Endodermal cell (in vitro differentiated cells): ENCODE results near the gene MBD5. TPM values are rescaled to one million over a fixed set of nuclear protein-coding genes. Genes with fewer than 3 reads are reported as not detected.

ENCODE experiments used
- DNase-seq: peaks from one replicate; pipeline ENCODE4 v3.0.0-alpha.2; 2017
- H3K27ac ChIP-seq: 2 replicates; pipeline ENCODE4 v1.5.1; 2013; ENCODE audit warnings: mild to moderate bottlenecking, low read depth, low read length, moderate library complexity
- H3K27me3 ChIP-seq: 2 replicates; pipeline ENCODE4 v1.6.1; 2013; ENCODE audit warnings: mild to moderate bottlenecking, low read length, moderate library complexity; ENCODE audit not compliant: insufficient read depth, control insufficient read depth, poor library complexity, severe bottlenecking
- H3K36me3 ChIP-seq: 2 replicates; pipeline ENCODE4 v1.7.0; 2013; ENCODE audit warnings: mild to moderate bottlenecking, low read length, moderate library complexity; ENCODE audit not compliant: control insufficient read depth, insufficient read depth
- H3K4me1 ChIP-seq: one replicate; pipeline ENCODE4 v1.7.0; 2013; ENCODE audit warnings: low read length; ENCODE audit not compliant: control insufficient read depth, insufficient read depth
- H3K4me3 ChIP-seq: 2 replicates; pipeline ENCODE4 v1.5.1; 2013; ENCODE audit warnings: mild to moderate bottlenecking, low read length, moderate library complexity
- H3K9ac ChIP-seq: 2 replicates; pipeline ENCODE4 v1.6.1; 2013; ENCODE audit warnings: mild to moderate bottlenecking, low read length, moderate library complexity; ENCODE audit not compliant: poor library complexity, severe bottlenecking; ENCODE audit errors: extremely low read depth
- H3K9me3 ChIP-seq: 2 replicates; pipeline ENCODE4 v1.6.1; 2013; ENCODE audit warnings: mild to moderate bottlenecking, low read length, moderate library complexity; ENCODE audit not compliant: control insufficient read depth
- H3K27ac Mint-ChIP-seq: 2 replicates; pipeline ENCODE4 v1.8.0; 2020; ENCODE audit warnings: mixed read lengths
- H3K27me3 Mint-ChIP-seq: 2 replicates; pipeline ENCODE4 v1.8.0; 2021; ENCODE audit warnings: mild to moderate bottlenecking, mixed read lengths; ENCODE audit not compliant: insufficient read depth
- H3K36me3 Mint-ChIP-seq: 2 replicates; pipeline ENCODE4 v1.8.0; 2020; ENCODE audit warnings: low read depth, mixed read lengths
- H3K4me1 Mint-ChIP-seq: 2 replicates; pipeline ENCODE4 v1.8.0; 2020; ENCODE audit warnings: mixed read lengths
- H3K4me3 Mint-ChIP-seq: 2 replicates; pipeline ENCODE4 v1.8.0; 2020; ENCODE audit warnings: mild to moderate bottlenecking, moderate library complexity, mixed read lengths
- H3K9me3 Mint-ChIP-seq: 2 replicates; pipeline ENCODE4 v1.8.0; 2020; ENCODE audit warnings: mild to moderate bottlenecking, mixed read lengths
- CTCF ChIP-seq: fragments of 200-600 bp; sonication (generic); conservative IDR thresholded peaks from 2 replicates; pipeline ENCODE4 v1.5.0; 2021; ENCODE audit warnings: antibody characterized with exemption, mild to moderate bottlenecking
- WGBS, 2 experiments: methylation state at CpG; one replicate each; pipeline versions ENCODE4 v1.1.5 to v1.1.7; 2013; ENCODE audit warnings: missing lambda C conversion rate in 2 of 2, mixed read lengths in 1 of 2; ENCODE audit not compliant: insufficient coverage in 1 of 2, insufficient read length in 1 of 2; 5-methylcytosine and 5-hydroxymethylcytosine counted together
- total RNA-seq, 2 donors: library from RNA; stranded (reverse); fragmentation: NEBNext Ultra II Directional in 1 of 2; extraction: Animal tissue kit (Norgen Biotek cat#: 25700) in 1 of 2; gene quantifications; 2 replicates in 1 of 2; 3 replicates in 1 of 2; pipeline ENCODE4 v1.2.1, GENCODE V29; 2021

Gene MBD5
- total RNA-seq, 2 donors from 2014 or later, result 49.1 to 55.7 TPM

GRCh38 chr2:148484066-148484465, 463.2 kb downstream of the MBD5 start:
- Histone ChIP-seq H3K4me1 (no peaks in the 10 kb centered on the region), H3K9me3 (no peaks in the 10 kb centered on the region), H3K27ac (no peak overlapping the region), H3K36me3 (no peaks in the 10 kb centered on the region), H3K4me3 (no peak overlapping the region), H3K27me3 (no peaks in the 10 kb centered on the region), H3K9ac (no peak overlapping the region)
- peaks cover 3% of the 10 kb centered on the region for H3K4me1 Mint-ChIP-seq
- no peaks in the 10 kb centered on the region for H3K36me3 Mint-ChIP-seq
- no peak for TF ChIP-seq CTCF
- no peak overlapping the region for H3K4me3 Mint-ChIP-seq
- WGBS, 2 experiments, result 79% methylated on average over 1 of the region's 1 CpG; no CpG with 5 or more reads in 1 of the 2 experiments
- no peaks in the 10 kb centered on the region for H3K27me3 Mint-ChIP-seq
- H3K27ac Mint-ChIP-seq, result no peak overlapping the region
- H3K9me3 Mint-ChIP-seq, result no peaks in the 10 kb centered on the region
- no peak for DNase-seq

- Histone ChIP-seq H3K27ac (no peak overlapping the region), H3K36me3 (no peaks in the 10 kb centered on the region), H3K9me3 (no peaks in the 10 kb centered on the region), H3K9ac (no peak overlapping the region), H3K4me3 (no peak overlapping the region), H3K27me3 (no peaks in the 10 kb centered on the region), H3K4me1 (no peaks in the 10 kb centered on the region)
- H3K36me3 Mint-ChIP-seq, result no peaks in the 10 kb centered on the region
- no peak overlapping the region for H3K27ac Mint-ChIP-seq
- H3K27me3 Mint-ChIP-seq, result no peaks in the 10 kb centered on the region
- peaks cover 3% of the 10 kb centered on the region for H3K4me1 Mint-ChIP-seq
- no peak for DNase-seq
- H3K9me3 Mint-ChIP-seq, result no peaks in the 10 kb centered on the region
- TF ChIP-seq CTCF, result no peak
- no peak overlapping the region for H3K4me3 Mint-ChIP-seq
These were observed 465.8 kb downstream of the MBD5 start for GRCh38 chr2:148486655-148487054.

- WGBS, 2 experiments, result 80 to 92% methylated on average over 1 to 2 of the region's 3 CpGs
- Mint-ChIP-seq H3K27ac (no peak overlapping the region), H3K4me1 (peaks cover 3% of the 10 kb centered on the region)
These were observed 466.5 kb downstream of the MBD5 start for GRCh38 chr2:148487439-148487838.

More at GRCh38 chr2:148487439-148487838, 466.5 kb downstream of the MBD5 start:
- no peak for DNase-seq
- no peak overlapping the region for H3K4me3 Mint-ChIP-seq
- H3K4me1 ChIP-seq, result no peaks in the 10 kb centered on the region
- no peak overlapping the region for H3K4me3 ChIP-seq
- no peaks in the 10 kb centered on the region for H3K27me3 Mint-ChIP-seq
- no peak overlapping the region for H3K9ac ChIP-seq
- no peaks in the 10 kb centered on the region for H3K36me3 Mint-ChIP-seq
- no peak for TF ChIP-seq CTCF
- no peaks in the 10 kb centered on the region for H3K9me3 ChIP-seq
- no peaks in the 10 kb centered on the region for H3K27me3 ChIP-seq
- no peaks in the 10 kb centered on the region for H3K9me3 Mint-ChIP-seq
- H3K27ac ChIP-seq, result no peak overlapping the region
- no peaks in the 10 kb centered on the region for H3K36me3 ChIP-seq
